Suprapubic skin (tissue), 4 donors: Measurements from ENCODE around the gene UPF2.

ENCODE experiments used
- EP300 ChIP-seq: sonication (generic); formaldehyde crosslinking; IDR thresholded peaks from one replicate; pipeline ENCODE4 v1.6.1; 2017; ENCODE audit warnings: antibody characterized with exemption
- POLR2A ChIP-seq, 2 donors: fragments of 450-650 bp; IDR thresholded peaks; one replicate each; pipeline ENCODE4 v1.6.1; 2017; ENCODE audit warnings: antibody characterized with exemption in 2 of 2, mild to moderate bottlenecking in 2 of 2, moderate library complexity in 2 of 2
- POLR2AphosphoS5 ChIP-seq, 3 donors: sonication (generic); formaldehyde crosslinking; IDR thresholded peaks; one replicate each; pipeline ENCODE4 v1.6.1; 2017; ENCODE audit warnings: antibody characterized with exemption in 3 of 3
- TF ChIP-seq, protein P1 (sequence below), 2 donors: fragments of 200-600 bp in 1 of 2; fragments of 450-650 bp in 1 of 2; sonication (generic) in 1 of 2; IDR thresholded peaks; one replicate each; pipeline ENCODE4 v1.5.1; 2016 to 2019; ENCODE audit warnings: antibody characterized with exemption in 2 of 2, mild to moderate bottlenecking in 1 of 2, moderate library complexity in 1 of 2

DNA sequence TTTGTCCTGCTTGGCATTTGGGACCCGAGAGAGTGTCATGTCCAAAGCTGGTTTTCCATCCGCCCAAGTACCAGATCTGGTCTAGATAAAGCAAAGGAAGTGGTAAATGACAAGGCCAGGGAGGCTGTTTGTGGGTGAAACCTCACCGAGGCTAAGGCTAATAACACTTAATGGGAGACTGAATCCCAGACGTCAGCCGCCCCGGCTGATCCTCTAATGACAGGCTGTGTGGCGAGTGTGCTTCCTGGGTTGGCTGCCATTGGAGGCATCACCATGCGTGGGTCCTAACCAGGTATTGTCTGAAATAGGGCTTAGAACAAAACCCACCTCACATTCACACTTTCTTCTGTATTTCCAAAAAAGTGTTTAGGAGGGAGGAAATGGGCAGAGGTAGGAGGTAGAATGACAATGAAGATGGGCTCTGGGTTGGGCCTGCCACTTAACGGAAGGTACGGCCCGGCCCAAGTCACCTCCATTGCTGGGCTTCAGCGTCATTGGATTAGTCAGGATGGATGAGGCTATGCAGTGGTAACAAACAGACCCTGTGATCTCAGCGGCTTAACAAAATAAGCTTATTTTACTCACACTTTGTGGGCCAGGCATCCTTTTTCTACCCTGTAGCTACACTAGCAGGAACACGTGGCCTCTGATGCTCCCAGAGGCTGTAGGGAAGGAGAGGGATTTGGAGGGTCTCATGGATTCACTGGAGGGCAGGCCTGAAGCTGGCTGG, 159.8 kb downstream of the UPF2 start:
- TF ChIP-seq, protein P1, sequence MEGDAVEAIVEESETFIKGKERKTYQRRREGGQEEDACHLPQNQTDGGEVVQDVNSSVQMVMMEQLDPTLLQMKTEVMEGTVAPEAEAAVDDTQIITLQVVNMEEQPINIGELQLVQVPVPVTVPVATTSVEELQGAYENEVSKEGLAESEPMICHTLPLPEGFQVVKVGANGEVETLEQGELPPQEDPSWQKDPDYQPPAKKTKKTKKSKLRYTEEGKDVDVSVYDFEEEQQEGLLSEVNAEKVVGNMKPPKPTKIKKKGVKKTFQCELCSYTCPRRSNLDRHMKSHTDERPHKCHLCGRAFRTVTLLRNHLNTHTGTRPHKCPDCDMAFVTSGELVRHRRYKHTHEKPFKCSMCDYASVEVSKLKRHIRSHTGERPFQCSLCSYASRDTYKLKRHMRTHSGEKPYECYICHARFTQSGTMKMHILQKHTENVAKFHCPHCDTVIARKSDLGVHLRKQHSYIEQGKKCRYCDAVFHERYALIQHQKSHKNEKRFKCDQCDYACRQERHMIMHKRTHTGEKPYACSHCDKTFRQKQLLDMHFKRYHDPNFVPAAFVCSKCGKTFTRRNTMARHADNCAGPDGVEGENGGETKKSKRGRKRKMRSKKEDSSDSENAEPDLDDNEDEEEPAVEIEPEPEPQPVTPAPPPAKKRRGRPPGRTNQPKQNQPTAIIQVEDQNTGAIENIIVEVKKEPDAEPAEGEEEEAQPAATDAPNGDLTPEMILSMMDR (IDR thresholded peaks at IDR 0.05) = no peak
- TF ChIP-seq EP300 = no peak
- no peak for TF ChIP-seq POLR2A (IDR thresholded peaks at IDR 0.05)
- TF ChIP-seq POLR2AphosphoS5 (IDR thresholded peaks at IDR 0.05) = no peak
